ENCODE results near the gene ASTN2.

GRCh38 chr9:116604251-116604650 lies 810.6 kb downstream of the ASTN2 start:
- TF ChIP-seq CTCF (IDR thresholded peaks at IDR 0.05) = no peak
- TF ChIP-seq POLR2AphosphoS5 (IDR thresholded peaks at IDR 0.05) = no peak
- no peak for TF ChIP-seq EP300 (IDR thresholded peaks at IDR 0.05)

All from sigmoid colon (tissue), 4 donors.